Breast epithelium (tissue), 4 donors: ENCODE measurements around the gene DDX31. TPM values are rescaled to one million over a fixed set of nuclear protein-coding genes. Genes with fewer than 3 reads are reported as not detected.

Source experiments
- DNase-seq, 2 donors: peaks; one replicate each; pipeline ENCODE4 v3.0.0-alpha.2; 2019; ENCODE audit warnings: low spot score in 2 of 2
- H3K27ac ChIP-seq, 2 donors: fragments of 200-600 bp; sonication (generic) in 1 of 2; one replicate each; pipeline ENCODE4 v1.5.1; 2016 to 2019; ENCODE audit warnings: mild to moderate bottlenecking in 1 of 2
- H3K27me3 ChIP-seq, 2 donors: fragments of 200-600 bp; sonication (generic) in 1 of 2; one replicate each; pipeline versions ENCODE4 v1.5.1 to v1.6.0; 2017 to 2019; ENCODE audit warnings: control low read depth in 1 of 2, mild to moderate bottlenecking in 1 of 2
- H3K36me3 ChIP-seq: fragments of 200-600 bp; one replicate; pipeline ENCODE4 v1.5.1; 2019
- H3K4me1 ChIP-seq, 2 donors: fragments of 200-600 bp; sonication (generic); one replicate each; pipeline ENCODE4 v1.5.1; 2016 to 2019; ENCODE audit warnings: control low read depth in 1 of 2
- H3K4me3 ChIP-seq, 3 donors: fragments of 200-600 bp; sonication (generic); 1 replicate in 2 of 3; 2 replicates in 1 of 3; pipeline ENCODE4 v1.5.1; 2016 to 2019; ENCODE audit warnings: mild to moderate bottlenecking in 3 of 3, moderate library complexity in 2 of 3
- H3K9me3 ChIP-seq, 2 donors: fragments of 200-600 bp; sonication (generic) in 1 of 2; one replicate each; pipeline ENCODE4 v1.5.1; 2016 to 2019; ENCODE audit warnings: control low read depth in 1 of 2
- CTCF ChIP-seq, 3 donors: fragments of 450-650 bp; IDR thresholded peaks; one replicate each; pipeline ENCODE4 v1.5.1; 2016 to 2017; ENCODE audit warnings: antibody characterized with exemption in 3 of 3, mild to moderate bottlenecking in 3 of 3, moderate library complexity in 3 of 3
- POLR2A ChIP-seq: fragments of 450-650 bp; IDR thresholded peaks from one replicate; pipeline ENCODE4 v1.6.1; 2016; ENCODE audit warnings: antibody characterized with exemption, mild to moderate bottlenecking, moderate library complexity
- POLR2AphosphoS5 ChIP-seq, 3 donors: sonication (generic); formaldehyde crosslinking; IDR thresholded peaks; one replicate each; pipeline ENCODE4 v1.6.1; 2017; ENCODE audit warnings: antibody characterized with exemption in 3 of 3
- intact Hi-C: fragments of 100-400 bp; cut with DNase I; formaldehyde crosslinking; loops from one replicate; pipeline ENCODE4 v1.15.1; 2023; ENCODE audit warnings: low total_unique reads
- total RNA-seq, 3 donors: library from RNA; depleted of rRNA; stranded (reverse); fragments of >200 nt; gene quantifications; one replicate each; pipeline ENCODE4 v1.1.0, GENCODE V29; 2016

The DDX31 gene
- total RNA-seq, 3 donors from 2014 or later: 10.2 to 23.6 (median 19.0) TPM

- Histone ChIP-seq H3K4me3 (no peak overlapping the region), H3K27me3 (peaks cover 21 to 92% of the 10 kb centered on the region in 2 donors), H3K27ac (no peak overlapping the region), H3K9me3 (no peaks in the 10 kb centered on the region), H3K4me1 (no peaks in the 10 kb centered on the region), H3K36me3 (no peaks in the 10 kb centered on the region)
- intact Hi-C loops: no loop called here
- TF ChIP-seq POLR2AphosphoS5 (IDR thresholded peaks at IDR 0.05): no peak
- no peak for TF ChIP-seq POLR2A
- no peak for TF ChIP-seq CTCF (IDR thresholded peaks at IDR 0.05)
- no peak for DNase-seq
These were observed 90.4 kb downstream of the DDX31 start for GRCh38 chr9:132579427-132579798.

GRCh38 chr9:132578367-132578932 is 91.3 kb downstream of the DDX31 start:
- no peak for TF ChIP-seq CTCF (IDR thresholded peaks at IDR 0.05)
- TF ChIP-seq POLR2AphosphoS5 (IDR thresholded peaks at IDR 0.05): no peak
- no peak for TF ChIP-seq POLR2A
- peaks cover 18 to 87% of the 10 kb centered on the region in 2 donors for H3K27me3 ChIP-seq
- no peaks in the 10 kb centered on the region for H3K4me1 ChIP-seq
- intact Hi-C loops: no loop called here
- H3K27ac ChIP-seq: no peak overlapping the region
- H3K4me3 ChIP-seq: no peak overlapping the region
- H3K36me3 ChIP-seq: no peaks in the 10 kb centered on the region
- H3K9me3 ChIP-seq: no peaks in the 10 kb centered on the region
- no peak for DNase-seq

- no peaks in the 10 kb centered on the region for H3K9me3 ChIP-seq
- H3K27me3 ChIP-seq: peaks cover 11 to 79% of the 10 kb centered on the region in 2 donors
- H3K27ac ChIP-seq: no peak overlapping the region
- H3K4me3 ChIP-seq: no peak overlapping the region
- TF ChIP-seq POLR2AphosphoS5 (IDR thresholded peaks at IDR 0.05): no peak
- H3K4me1 ChIP-seq: no peaks in the 10 kb centered on the region
- intact Hi-C loops: no loop called here
- DNase-seq: no peak
- no peaks in the 10 kb centered on the region for H3K36me3 ChIP-seq
These were observed 92.7 kb downstream of the DDX31 start for GRCh38 chr9:132577119-132577518.

GRCh38 chr9:132575811-132576210 is 94.0 kb downstream of the DDX31 start:
- intact Hi-C loops: no loop called here
- TF ChIP-seq CTCF (IDR thresholded peaks at IDR 0.05) (no peak), POLR2A (no peak), POLR2AphosphoS5 (IDR thresholded peaks at IDR 0.05) (no peak)
- no peak overlapping the region for H3K27ac ChIP-seq
- no peaks in the 10 kb centered on the region for H3K36me3 ChIP-seq
- H3K27me3 ChIP-seq: peaks cover 9 to 68% of the 10 kb centered on the region in 2 donors
- no peak overlapping the region for H3K4me3 ChIP-seq
- no peaks in the 10 kb centered on the region for H3K4me1 ChIP-seq
- DNase-seq: no peak
- H3K9me3 ChIP-seq: no peaks in the 10 kb centered on the region

GRCh38 chr9:132575005-132575609 is 94.7 kb downstream of the DDX31 start:
- Histone ChIP-seq H3K4me3 (no peak overlapping the region), H3K27me3 (peaks cover 2 to 61% of the 10 kb centered on the region in 2 donors), H3K9me3 (no peaks in the 10 kb centered on the region), H3K27ac (no peak overlapping the region), H3K36me3 (no peaks in the 10 kb centered on the region), H3K4me1 (no peaks in the 10 kb centered on the region)
- peak in 2 of 3 donors; percentile 38 to 57 for TF ChIP-seq CTCF (IDR thresholded peaks at IDR 0.05)
- no peak for TF ChIP-seq POLR2A
- TF ChIP-seq POLR2AphosphoS5 (IDR thresholded peaks at IDR 0.05): no peak
- DNase-seq: peak in 1 of 2 donors; percentile 69
- intact Hi-C loops: no loop called here
